H9 (cell line): ENCODE data around the gene ISOC1. TPM values are rescaled to one million over a fixed set of nuclear protein-coding genes. Genes with fewer than 3 reads are reported as not detected.

Source experiments
- DNase-seq: peaks from one replicate; pipeline ENCODE4 v3.0.0-alpha.2; 2017
- H2AFZ ChIP-seq: one replicate; pipeline ENCODE4 v1.6.1; 2013; ENCODE audit warnings: mild to moderate bottlenecking, low read length, control low read depth, moderate library complexity
- H2AK5ac ChIP-seq: 2 replicates; pipeline ENCODE4 v1.6.1; 2013; ENCODE audit warnings: low read length, control low read depth, mixed read lengths; ENCODE audit not compliant: insufficient read length
- H2BK120ac ChIP-seq: one replicate; pipeline ENCODE4 v1.6.1; 2013; ENCODE audit warnings: low read depth, mild to moderate bottlenecking, low read length, control low read depth, inconsistent platforms; ENCODE audit not compliant: poor library complexity, severe bottlenecking
- H2BK12ac ChIP-seq: 2 replicates; pipeline ENCODE4 v1.6.1; 2013; ENCODE audit warnings: low read length, control low read depth, mixed read lengths, low read depth; ENCODE audit not compliant: insufficient read length
- H2BK15ac ChIP-seq: 2 replicates; pipeline ENCODE4 v1.6.1; 2013; ENCODE audit warnings: low read depth, low read length, control low read depth
- H2BK20ac ChIP-seq: one replicate; pipeline ENCODE4 v1.6.1; 2013; ENCODE audit warnings: low read depth, mild to moderate bottlenecking, low read length, control low read depth, inconsistent platforms; ENCODE audit not compliant: poor library complexity, severe bottlenecking
- H2BK5ac ChIP-seq: 2 replicates; pipeline ENCODE4 v1.6.1; 2013; ENCODE audit warnings: low read length, control low read depth, mixed read lengths; ENCODE audit not compliant: insufficient read length
- H3K14ac ChIP-seq: 2 replicates; pipeline ENCODE4 v1.6.1; 2013; ENCODE audit warnings: low read length, control low read depth; ENCODE audit not compliant: insufficient read depth
- H3K18ac ChIP-seq: 2 replicates; pipeline ENCODE4 v1.6.1; 2013; ENCODE audit warnings: low read depth, mild to moderate bottlenecking, mixed read lengths, low read length, control low read depth; ENCODE audit not compliant: insufficient read length
- H3K23ac ChIP-seq: 2 replicates; pipeline ENCODE4 v1.6.1; 2013; ENCODE audit warnings: low read length, control low read depth, mixed read lengths, low read depth; ENCODE audit not compliant: insufficient read length
- H3K23me2 ChIP-seq: 2 replicates; pipeline ENCODE4 v1.6.1; 2013; ENCODE audit warnings: low read depth, mild to moderate bottlenecking, mixed read lengths, low read length, control low read depth; ENCODE audit not compliant: insufficient read length, poor library complexity, severe bottlenecking
- H3K27ac ChIP-seq: 2 replicates; pipeline ENCODE4 v1.5.1; 2013; ENCODE audit warnings: low read length, control low read depth, mixed read lengths, low read depth; ENCODE audit not compliant: insufficient read length
- H3K27me3 ChIP-seq: 2 replicates; pipeline ENCODE4 v1.6.1; 2013; ENCODE audit warnings: low read length, control low read depth, inconsistent platforms; ENCODE audit not compliant: insufficient read depth
- H3K4ac ChIP-seq: 2 replicates; pipeline ENCODE4 v1.6.1; 2013; ENCODE audit warnings: low read depth, mild to moderate bottlenecking, control low read depth, inconsistent platforms, low read length, moderate library complexity
- H3K4me1 ChIP-seq: 2 replicates; pipeline ENCODE4 v1.6.1; 2013; ENCODE audit warnings: low read length, control low read depth, inconsistent platforms; ENCODE audit not compliant: insufficient read depth
- H3K4me2 ChIP-seq: 2 replicates; pipeline ENCODE4 v1.6.1; 2013; ENCODE audit warnings: low read length, control low read depth, mixed read lengths; ENCODE audit not compliant: insufficient read length, insufficient read depth
- H3K56ac ChIP-seq: 2 replicates; pipeline ENCODE4 v1.6.1; 2013; ENCODE audit warnings: low read depth, mild to moderate bottlenecking, mixed read lengths, low read length, control low read depth; ENCODE audit not compliant: insufficient read length
- H3K79me1 ChIP-seq: 2 replicates; pipeline ENCODE4 v1.6.1; 2013; ENCODE audit warnings: low read depth, mild to moderate bottlenecking, moderate library complexity, low read length, control low read depth, inconsistent platforms; ENCODE audit not compliant: insufficient read depth, poor library complexity, severe bottlenecking
- H3K79me2 ChIP-seq: 2 replicates; pipeline ENCODE4 v1.6.1; 2013; ENCODE audit warnings: low read length, control low read depth, inconsistent platforms; ENCODE audit not compliant: insufficient read depth
- H3K9ac ChIP-seq: 2 replicates; pipeline ENCODE4 v1.6.1; 2013; ENCODE audit warnings: low read length, control low read depth, mixed read lengths; ENCODE audit not compliant: insufficient read length; ENCODE audit errors: extremely low read depth
- H3K9me3 ChIP-seq: one replicate; pipeline ENCODE4 v1.6.1; 2013; ENCODE audit warnings: low read depth, low read length, inconsistent platforms; ENCODE audit not compliant: control insufficient read depth
- H3T11ph ChIP-seq: one replicate; pipeline ENCODE4 v1.6.1; 2013; ENCODE audit warnings: mild to moderate bottlenecking, low read length, control low read depth, inconsistent platforms
- H4K20me1 ChIP-seq: one replicate; pipeline ENCODE4 v1.6.1; 2013; ENCODE audit not compliant: control insufficient read depth, insufficient read length, insufficient read depth
- H4K5ac ChIP-seq: 2 replicates; pipeline ENCODE4 v1.6.1; 2013; ENCODE audit warnings: low read depth, mild to moderate bottlenecking, mixed read lengths, low read length, control low read depth; ENCODE audit not compliant: insufficient read length
- H4K8ac ChIP-seq: replicated peaks from 2 replicates; pipeline ENCODE4 v1.6.1; 2013; ENCODE audit warnings: low read length, control low read depth, mixed read lengths, low read depth; ENCODE audit not compliant: insufficient read length
- H4K91ac ChIP-seq: 2 replicates; pipeline ENCODE4 v1.6.1; 2013; ENCODE audit warnings: low read depth, mild to moderate bottlenecking, moderate library complexity, mixed read lengths, low read length, control low read depth; ENCODE audit not compliant: insufficient read length
- H3K27ac Mint-ChIP-seq, 3 experiments: 2 replicates in 2 of 3; 3 replicates in 1 of 3; pipeline ENCODE4 v1.8.0; 2020 to 2021; ENCODE audit warnings: mixed read lengths in 3 of 3, mild to moderate bottlenecking in 1 of 3, moderate library complexity in 1 of 3
- H3K27me3 Mint-ChIP-seq: 2 replicates; pipeline ENCODE4 v1.8.0; 2021; ENCODE audit warnings: low read depth, mild to moderate bottlenecking, moderate library complexity, mixed read lengths
- H3K36me3 Mint-ChIP-seq, 3 experiments: 2 replicates in 2 of 3; 3 replicates in 1 of 3; pipeline ENCODE4 v1.8.0; 2020 to 2021; ENCODE audit warnings: low read depth in 3 of 3, mixed read lengths in 3 of 3; ENCODE audit not compliant: insufficient read depth in 1 of 3
- H3K4me1 Mint-ChIP-seq, 2 experiments: 2 replicates each; pipeline ENCODE4 v1.8.0; 2020; ENCODE audit warnings: mixed read lengths in 2 of 2
- H3K4me3 Mint-ChIP-seq, 2 experiments: 2 replicates in 1 of 2; 3 replicates in 1 of 2; pipeline ENCODE4 v1.8.0; 2020 to 2021; ENCODE audit warnings: mild to moderate bottlenecking in 2 of 2, mixed read lengths in 2 of 2, moderate library complexity in 1 of 2
- H3K9me3 Mint-ChIP-seq, 2 experiments: 2 replicates in 1 of 2; 3 replicates in 1 of 2; pipeline ENCODE4 v1.8.0; 2020; ENCODE audit warnings: mild to moderate bottlenecking in 2 of 2, mixed read lengths in 2 of 2, moderate library complexity in 1 of 2
- WGBS: extraction: QIAGEN DNeasy Blood & Tissue Kit; methylation state at CpG from one replicate; pipeline ENCODE4 v1.1.7; 2013; ENCODE audit warnings: missing lambda C conversion rate, low lambda C conversion rate, mixed read lengths; ENCODE audit not compliant: insufficient read length; ENCODE audit errors: extremely low coverage; 5-methylcytosine and 5-hydroxymethylcytosine counted together
- total RNA-seq: library from RNA; stranded (reverse); gene quantifications from 2 replicates; pipeline ENCODE4 v1.2.1, GENCODE V29; 2021
- TF ChIP-seq, protein P1 (sequence below): fragments of 200-600 bp; sonication (generic); conservative IDR thresholded peaks from 3 replicates; pipeline ENCODE4 v1.8.0; 2021; ENCODE audit warnings: antibody characterized with exemption, mild to moderate bottlenecking

Gene ISOC1
- total RNA-seq, 1 experiment from 2014 or later, result 23.0 TPM

DNA sequence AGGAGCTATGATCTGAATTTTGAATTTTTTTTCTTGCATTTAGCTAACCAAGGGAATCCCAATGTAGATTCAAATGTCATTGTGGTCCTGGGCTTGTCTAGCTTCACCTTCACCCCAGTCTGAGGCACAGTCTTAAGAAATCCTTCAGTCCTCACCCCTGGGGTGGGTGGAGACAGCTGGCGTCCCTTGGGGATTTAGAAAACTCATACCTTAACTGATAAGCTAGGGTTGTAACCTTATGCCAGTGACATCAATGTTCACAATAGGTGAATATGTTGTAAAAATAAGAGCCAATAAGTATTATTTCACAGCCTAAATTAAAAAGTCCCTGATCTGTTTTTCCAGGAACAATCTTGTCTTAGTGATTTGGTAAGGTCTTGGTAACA is 4.6 kb downstream of the ISOC1 start:
- H3K36me3 Mint-ChIP-seq, result no peaks in the 10 kb centered on the region; a peak in 2 of 7 replicates
- peaks cover 20 to 31% of the 10 kb centered on the region in 2 experiments for H3K4me1 Mint-ChIP-seq
- Histone ChIP-seq H3K79me2 (no peaks in the 10 kb centered on the region), H2BK12ac (no peak overlapping the region), H2AK5ac (no peak overlapping the region), H3K56ac (no peak overlapping the region), H3K4ac (no peak overlapping the region), H3K9me3 (no peaks in the 10 kb centered on the region), H3K23me2 (peaks cover 3% of the 10 kb centered on the region), H3K4me1 (no peaks in the 10 kb centered on the region), H3K27me3 (no peaks in the 10 kb centered on the region; the same call in 1 of the 2 replicates), H3K14ac (no peak overlapping the region), H2BK20ac (no peak overlapping the region), H4K91ac (no peak overlapping the region), H2BK120ac (no peak overlapping the region), H2BK5ac (no peak overlapping the region), H3K23ac (no peak overlapping the region), H4K20me1 (no peaks in the 10 kb centered on the region), H2AFZ (no peak overlapping the region), H3K79me1 (no peaks in the 10 kb centered on the region), H3K9ac (no peak overlapping the region), H3K27ac (no peak overlapping the region), H2BK15ac (no peak overlapping the region), H3K18ac (no peak overlapping the region), H3K4me2 (no peak overlapping the region), H3T11ph (no peak overlapping the region), H4K8ac (no peak overlapping the region), H4K5ac (no peak overlapping the region)
- H3K4me3 Mint-ChIP-seq, result no peak overlapping the region
- no peaks in the 10 kb centered on the region for H3K9me3 Mint-ChIP-seq
- WGBS, result no CpG with 5 or more reads among the region's 1 CpG
- no peak for DNase-seq
- TF ChIP-seq, protein P1, sequence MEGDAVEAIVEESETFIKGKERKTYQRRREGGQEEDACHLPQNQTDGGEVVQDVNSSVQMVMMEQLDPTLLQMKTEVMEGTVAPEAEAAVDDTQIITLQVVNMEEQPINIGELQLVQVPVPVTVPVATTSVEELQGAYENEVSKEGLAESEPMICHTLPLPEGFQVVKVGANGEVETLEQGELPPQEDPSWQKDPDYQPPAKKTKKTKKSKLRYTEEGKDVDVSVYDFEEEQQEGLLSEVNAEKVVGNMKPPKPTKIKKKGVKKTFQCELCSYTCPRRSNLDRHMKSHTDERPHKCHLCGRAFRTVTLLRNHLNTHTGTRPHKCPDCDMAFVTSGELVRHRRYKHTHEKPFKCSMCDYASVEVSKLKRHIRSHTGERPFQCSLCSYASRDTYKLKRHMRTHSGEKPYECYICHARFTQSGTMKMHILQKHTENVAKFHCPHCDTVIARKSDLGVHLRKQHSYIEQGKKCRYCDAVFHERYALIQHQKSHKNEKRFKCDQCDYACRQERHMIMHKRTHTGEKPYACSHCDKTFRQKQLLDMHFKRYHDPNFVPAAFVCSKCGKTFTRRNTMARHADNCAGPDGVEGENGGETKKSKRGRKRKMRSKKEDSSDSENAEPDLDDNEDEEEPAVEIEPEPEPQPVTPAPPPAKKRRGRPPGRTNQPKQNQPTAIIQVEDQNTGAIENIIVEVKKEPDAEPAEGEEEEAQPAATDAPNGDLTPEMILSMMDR, result no peak
- H3K27ac Mint-ChIP-seq, result no peak overlapping the region
- peaks cover 13% of the 10 kb centered on the region for H3K27me3 Mint-ChIP-seq
